Activated CD8-positive, alpha-beta T cell treated with anti-CD3 and anti-CD28 coated beads, Interleukin-2, amount 10 ng/mL, durations not matched to agents 7 days and 5 days (primary cell): ENCODE results near the gene SMAD2. TPM values are rescaled to one million over a fixed set of nuclear protein-coding genes. Genes with fewer than 3 reads are reported as not detected.
A peak's percentile ranks its signal among the peaks of the same experiment; 100 is the strongest.

ENCODE experiments used
- ATAC-seq: fragments of 150-1000 bp; cut with Tn5 transposase; one replicate; pipeline ENCODE4 v1.10.0; 2021; ENCODE audit warnings: moderate library complexity
- CTCF ChIA-PET: fragments of 350-600 bp; sonication (Branson Sonifier 250); formaldehyde crosslinking; loops from one replicate; lab custom pipeline; 2021; ENCODE audit warnings: antibody characterized with exemption; lab: Charles Lee
- POLR2A ChIA-PET: fragments of 350-600 bp; sonication (Branson Sonifier 250); formaldehyde crosslinking; loops from one replicate; lab custom pipeline; 2021; ENCODE audit warnings: antibody characterized with exemption; lab: Charles Lee
- DNase-seq: peaks from one replicate; pipeline ENCODE4 v3.0.0-alpha.2; 2020
- H3K27ac Mint-ChIP-seq: one replicate; pipeline ENCODE4 v1.8.0; 2021; ENCODE audit warnings: mild to moderate bottlenecking, mixed read lengths
- H3K27me3 Mint-ChIP-seq: one replicate; pipeline ENCODE4 v1.8.0; 2021; ENCODE audit warnings: low read depth, mixed read lengths
- H3K36me3 Mint-ChIP-seq: one replicate; pipeline ENCODE4 v1.8.0; 2021; ENCODE audit warnings: low read depth, mixed read lengths
- H3K4me1 Mint-ChIP-seq: one replicate; pipeline ENCODE4 v1.8.0; 2021; ENCODE audit warnings: low read depth, mixed read lengths
- H3K4me3 Mint-ChIP-seq: one replicate; pipeline ENCODE4 v1.8.0; 2021; ENCODE audit warnings: mild to moderate bottlenecking, mixed read lengths
- H3K9me3 Mint-ChIP-seq: one replicate; pipeline ENCODE4 v1.8.0; 2022; ENCODE audit warnings: mixed read lengths; ENCODE audit not compliant: insufficient read depth
- total RNA-seq, 2 experiments: library from RNA; stranded (reverse); gene quantifications; one replicate each; pipeline ENCODE4 v1.2.3, GENCODE V29; 2021

Gene SMAD2
- total RNA-seq: 100 to 1,000 TPM; 136 to 140 TPM

GRCh38 chr18:47930199-47930930, at the start of gene SMAD2:
Gene SMAD2, minus strand, starts transcription at chr18:47930659. Its CDS starts 33,903 bp downstream, at chr18:47896756.
- peak; percentile 84 for DNase-seq
- peak within 1 kb of the TSS; percentile 91 for H3K4me3 Mint-ChIP-seq
- H3K27me3 Mint-ChIP-seq: peaks cover 10% of the 10 kb centered on the region
- POLR2A ChIA-PET: interaction anchor here (0.6 to 2.2 kb wide), 8 partner anchors 12 to 157 kb away, joined by 3 to 13 read pairs (median 3); no protein-coding TSS in a partner anchor
- peaks cover 50% of the 10 kb centered on the region for H3K4me1 Mint-ChIP-seq
- H3K9me3 Mint-ChIP-seq: no peaks in the 10 kb centered on the region
- peaks cover 26% of the 10 kb centered on the region for H3K36me3 Mint-ChIP-seq
- ATAC-seq: peak; percentile 82
- H3K27ac Mint-ChIP-seq: peak within 1 kb of the TSS; percentile 86
- CTCF ChIA-PET: interaction anchor here (0.6 to 1.0 kb wide), 3 partner anchors 54 to 67 kb away, joined by 3 read pairs; no protein-coding TSS in a partner anchor

GRCh38 chr18:47979611-47980200, 49.2 kb upstream of the SMAD2 start:
- POLR2A ChIA-PET: no interaction called here
- H3K27ac Mint-ChIP-seq: no peak overlapping the region
- no peak for ATAC-seq
- H3K4me1 Mint-ChIP-seq: no peaks in the 10 kb centered on the region
- H3K27me3 Mint-ChIP-seq: peaks cover 8% of the 10 kb centered on the region
- H3K9me3 Mint-ChIP-seq: no peaks in the 10 kb centered on the region
- H3K36me3 Mint-ChIP-seq: no peaks in the 10 kb centered on the region
- CTCF ChIA-PET: no interaction called here
- no peak for DNase-seq
- H3K4me3 Mint-ChIP-seq: no peak overlapping the region

- Mint-ChIP-seq H3K27me3 (peaks cover 12% of the 10 kb centered on the region), H3K4me3 (no peak overlapping the region), H3K9me3 (no peaks in the 10 kb centered on the region), H3K36me3 (no peaks in the 10 kb centered on the region), H3K27ac (no peak overlapping the region), H3K4me1 (no peaks in the 10 kb centered on the region)
- POLR2A ChIA-PET: no interaction called here
- DNase-seq (no peak), ATAC-seq (no peak)
- CTCF ChIA-PET: no interaction called here
These were observed 48.1 kb upstream of the SMAD2 start for GRCh38 chr18:47978603-47979002.

GRCh38 chr18:47978141-47978540, 47.7 kb upstream of the SMAD2 start:
- peaks cover 15% of the 10 kb centered on the region for H3K27me3 Mint-ChIP-seq
- POLR2A ChIA-PET: no interaction called here
- H3K4me1 Mint-ChIP-seq: no peaks in the 10 kb centered on the region
- no peak overlapping the region for H3K27ac Mint-ChIP-seq
- no peak overlapping the region for H3K4me3 Mint-ChIP-seq
- no peaks in the 10 kb centered on the region for H3K9me3 Mint-ChIP-seq
- no peak for DNase-seq
- ATAC-seq: no peak
- no peaks in the 10 kb centered on the region for H3K36me3 Mint-ChIP-seq
- CTCF ChIA-PET: no interaction called here

- no peak overlapping the region for H3K27ac Mint-ChIP-seq
- ChIA-PET POLR2A (interaction anchor here (0.6 kb wide), 1 partner anchor 12 kb away, joined by 3 read pairs; no protein-coding TSS in a partner anchor), CTCF (interaction anchor here (1.3 kb wide), 1 partner anchor 29 kb away, joined by 3 read pairs; no protein-coding TSS in a partner anchor)
- peaks cover 3% of the 10 kb centered on the region for H3K4me1 Mint-ChIP-seq
- DNase-seq: no peak
- H3K27me3 Mint-ChIP-seq: peaks cover 21% of the 10 kb centered on the region
- no peaks in the 10 kb centered on the region for H3K9me3 Mint-ChIP-seq
- ATAC-seq: no peak
- no peak overlapping the region for H3K4me3 Mint-ChIP-seq
- no peaks in the 10 kb centered on the region for H3K36me3 Mint-ChIP-seq
These were observed 45.2 kb upstream of the SMAD2 start for GRCh38 chr18:47975701-47976100.

- no peaks in the 10 kb centered on the region for H3K9me3 Mint-ChIP-seq
- H3K4me1 Mint-ChIP-seq: peaks cover 5% of the 10 kb centered on the region
- DNase-seq (no peak), ATAC-seq (no peak)
- no peaks in the 10 kb centered on the region for H3K36me3 Mint-ChIP-seq
- ChIA-PET POLR2A (no interaction called here), CTCF (no interaction called here)
- peaks cover 21% of the 10 kb centered on the region for H3K27me3 Mint-ChIP-seq
- H3K27ac Mint-ChIP-seq: no peak overlapping the region
- H3K4me3 Mint-ChIP-seq: no peak overlapping the region
These were observed 44.6 kb upstream of the SMAD2 start for GRCh38 chr18:47975105-47975504.

- DNase-seq (no peak), ATAC-seq (no peak)
- Mint-ChIP-seq H3K27ac (no peak overlapping the region), H3K4me1 (peaks cover 5% of the 10 kb centered on the region), H3K27me3 (peaks cover 20% of the 10 kb centered on the region), H3K4me3 (no peak overlapping the region), H3K9me3 (no peaks in the 10 kb centered on the region), H3K36me3 (no peaks in the 10 kb centered on the region)
- ChIA-PET POLR2A (no interaction called here), CTCF (interaction anchor here (0.9 to 1.1 kb wide), 4 partner anchors 27 to 37 kb away, joined by 3 read pairs; no protein-coding TSS in a partner anchor)
These were observed 40.4 kb upstream of the SMAD2 start for GRCh38 chr18:47970664-47971531.

GRCh38 chr18:47969816-47970215, 39.4 kb upstream of the SMAD2 start:
- POLR2A ChIA-PET: no interaction called here
- no peak overlapping the region for H3K4me3 Mint-ChIP-seq
- DNase-seq (no peak), ATAC-seq (no peak)
- no peak overlapping the region for H3K27ac Mint-ChIP-seq
- no peaks in the 10 kb centered on the region for H3K36me3 Mint-ChIP-seq
- H3K4me1 Mint-ChIP-seq: peaks cover 5% of the 10 kb centered on the region
- CTCF ChIA-PET: interaction anchor here (1.0 to 1.1 kb wide), 3 partner anchors 28 to 94 kb away, joined by 3 read pairs; no protein-coding TSS in a partner anchor
- peaks cover 15% of the 10 kb centered on the region for H3K27me3 Mint-ChIP-seq
- H3K9me3 Mint-ChIP-seq: no peaks in the 10 kb centered on the region

- DNase-seq (no peak), ATAC-seq (no peak)
- Mint-ChIP-seq H3K27ac (no peak overlapping the region), H3K4me1 (peaks cover 5% of the 10 kb centered on the region), H3K9me3 (peaks cover 5% of the 10 kb centered on the region), H3K4me3 (no peak overlapping the region), H3K36me3 (no peaks in the 10 kb centered on the region), H3K27me3 (peaks cover 12% of the 10 kb centered on the region)
- CTCF ChIA-PET: interaction anchor here (0.8 kb wide), 1 partner anchor 28 kb away, joined by 3 read pairs; no protein-coding TSS in a partner anchor
- POLR2A ChIA-PET: no interaction called here
These were observed 38.3 kb upstream of the SMAD2 start for GRCh38 chr18:47968721-47969120.

GRCh38 chr18:47968006-47968676, 37.7 kb upstream of the SMAD2 start:
- CTCF ChIA-PET: interaction anchor here (0.8 kb wide), 1 partner anchor 29 kb away, joined by 3 read pairs; no protein-coding TSS in a partner anchor
- DNase-seq (no peak), ATAC-seq (no peak)
- H3K4me3 Mint-ChIP-seq: no peak overlapping the region
- H3K9me3 Mint-ChIP-seq: peaks cover 7% of the 10 kb centered on the region
- no peaks in the 10 kb centered on the region for H3K36me3 Mint-ChIP-seq
- peaks cover 9% of the 10 kb centered on the region for H3K27me3 Mint-ChIP-seq
- POLR2A ChIA-PET: no interaction called here
- no peak overlapping the region for H3K27ac Mint-ChIP-seq
- peaks cover 5% of the 10 kb centered on the region for H3K4me1 Mint-ChIP-seq

GRCh38 chr18:47964053-47964452, 33.6 kb upstream of the SMAD2 start:
- H3K27ac Mint-ChIP-seq: no peak overlapping the region
- H3K9me3 Mint-ChIP-seq: peaks cover 35% of the 10 kb centered on the region
- CTCF ChIA-PET: interaction anchor here (1.8 kb wide), 1 partner anchor 33 kb away, joined by 6 read pairs; no protein-coding TSS in a partner anchor
- peaks cover 11% of the 10 kb centered on the region for H3K27me3 Mint-ChIP-seq
- ATAC-seq (no peak), DNase-seq (no peak)
- no peak overlapping the region for H3K4me3 Mint-ChIP-seq
- H3K4me1 Mint-ChIP-seq: no peaks in the 10 kb centered on the region
- peaks cover 2% of the 10 kb centered on the region for H3K36me3 Mint-ChIP-seq
- POLR2A ChIA-PET: interaction anchor here (0.6 kb wide), 1 partner anchor 12 kb away, joined by 3 read pairs; no protein-coding TSS in a partner anchor
